Lower leg skin (tissue), 3 donors: ENCODE data around the gene KRTAP10-11.

Experiments used
- CTCF ChIP-seq, 3 donors: fragments of 450-650 bp; IDR thresholded peaks; one replicate each; pipeline ENCODE4 v1.5.1; 2016; ENCODE audit warnings: antibody characterized with exemption in 3 of 3, mild to moderate bottlenecking in 3 of 3, moderate library complexity in 2 of 3
- POLR2A ChIP-seq, 2 donors: fragments of 450-650 bp; IDR thresholded peaks; one replicate each; pipeline ENCODE4 v1.6.1; 2016 to 2017; ENCODE audit warnings: antibody characterized with exemption in 2 of 2, mild to moderate bottlenecking in 1 of 2, moderate library complexity in 1 of 2

GRCh38 chr21:44695184-44695583 is 49.0 kb downstream of the KRTAP10-11 start:
- no peak for TF ChIP-seq CTCF (IDR thresholded peaks at IDR 0.05)
- no peak for TF ChIP-seq POLR2A (IDR thresholded peaks at IDR 0.05)
